ENCODE results near the gene GDPD2. TPM values are rescaled to one million over a fixed set of nuclear protein-coding genes. Genes with fewer than 3 reads are reported as not detected.

GDPD2 gene
- total RNA-seq, 2 donors from 2014 or later = 5.0 to 15.3 TPM

- no peak for TF ChIP-seq CTCF (IDR thresholded peaks at IDR 0.05)
- peak overlapping the region; percentile 40 to 61 for H3K9ac ChIP-seq (ENCODE audit: low read depth in 2 of 2, low read length in 2 of 2)
- DNase-seq = no peak
- H3K4me1 ChIP-seq = peaks cover 9% of the 10 kb centered on the region
- no peaks in the 10 kb centered on the region for H3K9me3 ChIP-seq
- H3K36me3 ChIP-seq = no peaks in the 10 kb centered on the region
- peak overlapping the region; percentile 79 for H3K27ac ChIP-seq
- intact Hi-C loops (cut with DNase I) = no loop called here
- no peak overlapping the region for H3K4me3 ChIP-seq
- no peaks in the 10 kb centered on the region for H3K27me3 ChIP-seq
These were observed 58.6 kb downstream of the GDPD2 start for GRCh38 chrX:70481471-70482270.

DNA sequence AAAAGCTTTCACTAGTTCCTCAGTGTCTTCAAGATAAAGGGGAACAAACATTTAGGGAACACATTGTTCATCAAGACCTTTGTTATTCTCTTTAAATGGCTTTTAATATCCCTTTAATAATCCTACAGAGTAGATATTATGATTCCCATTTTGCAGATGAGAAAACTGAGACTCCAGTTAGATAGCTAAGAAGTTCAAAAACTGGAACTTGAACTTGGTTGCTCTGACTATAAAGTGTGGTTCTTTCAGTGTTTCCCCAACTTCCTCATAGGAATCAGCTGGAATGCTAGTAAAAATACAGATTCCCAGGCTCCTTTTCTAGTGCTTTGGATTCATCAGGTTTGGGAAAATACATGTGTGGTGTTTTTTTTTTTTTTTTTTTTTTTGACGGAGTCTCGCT is 59.2 kb downstream of the GDPD2 start:
- H3K4me3 ChIP-seq = no peak overlapping the region
- H3K4me1 ChIP-seq = peaks cover 9% of the 10 kb centered on the region
- intact Hi-C loops (cut with DNase I) = no loop called here
- H3K27me3 ChIP-seq = no peaks in the 10 kb centered on the region
- no peaks in the 10 kb centered on the region for H3K9me3 ChIP-seq
- H3K27ac ChIP-seq = peak overlapping the region; percentile 79
- TF ChIP-seq CTCF (IDR thresholded peaks at IDR 0.05) = no peak
- peak overlapping the region in 1 of 2 donors; percentile 61 for H3K9ac ChIP-seq (ENCODE audit: low read depth in 2 of 2, low read length in 2 of 2)
- H3K36me3 ChIP-seq = no peaks in the 10 kb centered on the region
- DNase-seq = no peak

Other genes starting within 250 kb of the GDPD2 start
- not detected for gene DGAT2L6, start 245.8 kb upstream of the GDPD2 start, total RNA-seq
- gene AWAT1, start 188.7 kb upstream of the GDPD2 start, total RNA-seq = not detected
- gene P2RY4, start 163.1 kb upstream of the GDPD2 start, total RNA-seq = under 1 TPM; 0.20 to 0.35 TPM
- not detected for gene ARR3, start 155.0 kb upstream of the GDPD2 start, total RNA-seq
- not detected for gene RAB41, start 141.1 kb upstream of the GDPD2 start, total RNA-seq
- gene PDZD11, start 133.4 kb upstream of the GDPD2 start, total RNA-seq = 10 to 100 TPM; 49.2 to 50.9 TPM
- gene KIF4A, start 133.2 kb upstream of the GDPD2 start, total RNA-seq = 10 to 100 TPM in 1 of 2 donors, 1 to 10 TPM in 1; 8.7 to 33.7 TPM
- 10 to 100 TPM; 68.9 to 78.9 TPM for gene DLG3, start 21.5 kb downstream of the GDPD2 start, total RNA-seq

Data from colonic mucosa (tissue), 4 donors.